Stomach (tissue), 9 donors: ENCODE measurements around the gene ASPDH. TPM values are rescaled to one million over a fixed set of nuclear protein-coding genes. Genes with fewer than 3 reads are reported as not detected.
"Not testable (repeated sequence)": the region's sequence is repeated elsewhere in the genome, so short reads cannot be mapped to it uniquely, and the experiment has no call there.

Source experiments
- DNase-seq, 2 donors: peaks; one replicate each; pipeline versions ENCODE4 v3.0.0 to v3.0.0-alpha.2; 2013 to 2019
- H3K27ac ChIP-seq, 5 donors: fragments of 200-600 bp in 4 of 5; sonication (generic) in 4 of 5; one replicate each; pipeline ENCODE4 v1.5.1; 2013 to 2019; ENCODE audit warnings: mild to moderate bottlenecking in 1 of 5, moderate library complexity in 1 of 5
- H3K27me3 ChIP-seq, 3 donors: fragments of 200-600 bp; sonication (generic); one replicate each; pipeline ENCODE4 v1.5.1; 2017 to 2019; ENCODE audit warnings: mixed run types in 1 of 3
- H3K36me3 ChIP-seq, 4 donors: fragments of 200-600 bp; sonication (generic); 1 replicate in 3 of 4; 2 replicates in 1 of 4; pipeline ENCODE4 v1.5.1; 2016 to 2019
- H3K4me1 ChIP-seq, 4 donors: fragments of 200-600 bp; sonication (generic); one replicate each; pipeline ENCODE4 v1.5.1; 2016 to 2019
- H3K4me3 ChIP-seq, 4 donors: fragments of 200-600 bp; sonication (generic) in 3 of 4; one replicate each; pipeline ENCODE4 v1.5.1; 2016 to 2019; ENCODE audit warnings: mild to moderate bottlenecking in 1 of 4
- H3K9me3 ChIP-seq, 4 donors: fragments of 200-600 bp; sonication (generic); one replicate each; pipeline ENCODE4 v1.5.1; 2016 to 2019
- CTCF ChIP-seq, 7 experiments: fragments of 450-650 bp in 4 of 7; fragments of 200-600 bp in 3 of 7; sonication (generic) in 3 of 7; IDR thresholded peaks; one replicate each; pipeline ENCODE4 v1.5.1; 2016 to 2019; ENCODE audit warnings: antibody characterized with exemption in 7 of 7, control low read depth in 2 of 7, mild to moderate bottlenecking in 1 of 7
- EP300 ChIP-seq: sonication (generic); formaldehyde crosslinking; IDR thresholded peaks from one replicate; pipeline ENCODE4 v1.6.1; 2017; ENCODE audit warnings: antibody characterized with exemption
- POLR2A ChIP-seq, 4 donors: fragments of 450-650 bp; IDR thresholded peaks; one replicate each; pipeline ENCODE4 v1.6.1; 2016; ENCODE audit warnings: antibody characterized with exemption in 4 of 4, control low read depth in 2 of 4, mild to moderate bottlenecking in 1 of 4, moderate library complexity in 1 of 4
- POLR2AphosphoS5 ChIP-seq, 3 donors: sonication (generic); formaldehyde crosslinking; IDR thresholded peaks; one replicate each; pipeline ENCODE4 v1.6.1; 2016; ENCODE audit warnings: antibody characterized with exemption in 3 of 3
- WGBS, 5 donors: extraction: QIAGEN DNeasy Blood & Tissue Kit in 3 of 5; methylation state at CpG; one replicate each; pipeline versions ENCODE4 v1.1.5 to v1.1.7; 2013 to 2018; 5-methylcytosine and 5-hydroxymethylcytosine counted together
- intact Hi-C: fragments of 100-400 bp; cut with DNase I; formaldehyde crosslinking; loops from one replicate; pipeline ENCODE4 v1.15.1; 2023; ENCODE audit warnings: low total_unique reads
- polyA plus RNA-seq, 3 donors: library from polyadenylated mRNA; stranded (reverse); fragments of 200-250 nt; gene quantifications; one replicate each; pipeline ENCODE4 v1.2.3, GENCODE V29; 2013
- total RNA-seq, 5 donors: library from RNA; depleted of rRNA; stranded (reverse); fragments of >200 nt; gene quantifications; one replicate each; pipeline versions ENCODE4 v1.1.0 to v1.2.3, GENCODE V29; 2014 to 2016
- donor health status: healthy with polysubstance abuse.
- donor health status: Bipolar disorder and iron deficiency.
- donor health status: healthy.

ASPDH gene
- total and polyA plus RNA-seq, 8 donors: not detected

- Histone ChIP-seq H3K27me3 (peaks cover 0 to 58% (median 15%) of the 10 kb centered on the region in 3 donors), H3K9me3 (peaks cover 7 to 23% (median 15%) of the 10 kb centered on the region in 4 donors), H3K4me3 (no peak overlapping the region), H3K4me1 (no peaks in the 10 kb centered on the region), H3K27ac (no peak overlapping the region), H3K36me3 (peaks cover 0 to 6% (median 0%) of the 10 kb centered on the region in 4 donors)
- WGBS, 5 donors: 83 to 88% (median 86%) methylated on average over 4 of the region's 4 CpGs
- TF ChIP-seq EP300 (no peak), CTCF (IDR thresholded peaks at IDR 0.05) (no peak)
- no peak for DNase-seq
- intact Hi-C loops: no loop called here
These were observed 19.2 kb upstream of the ASPDH start for GRCh38 chr19:50532952-50533351.

- no peak for DNase-seq
- no peaks in the 10 kb centered on the region for H3K4me1 ChIP-seq
- WGBS, 5 donors: 52 to 67% (median 57%) methylated on average over 13 to 14 of the region's 14 CpGs
- intact Hi-C loops: no loop called here
- H3K4me3 ChIP-seq: no peak overlapping the region
- H3K9me3 ChIP-seq: peaks cover 7 to 23% (median 15%) of the 10 kb centered on the region in 4 donors
- no peak overlapping the region for H3K27ac ChIP-seq
- no peak for TF ChIP-seq POLR2A (IDR thresholded peaks at IDR 0.05)
- TF ChIP-seq CTCF (IDR thresholded peaks at IDR 0.05): no peak
- TF ChIP-seq EP300: no peak
- TF ChIP-seq POLR2AphosphoS5 (IDR thresholded peaks at IDR 0.05): no peak
- H3K36me3 ChIP-seq: peaks cover 0 to 6% (median 0%) of the 10 kb centered on the region in 4 donors
- H3K27me3 ChIP-seq: peaks cover 0 to 46% (median 15%) of the 10 kb centered on the region in 3 donors
These were observed 17.5 kb upstream of the ASPDH start for GRCh38 chr19:50531171-50531612.

GRCh38 chr19:50528052-50528451, 14.3 kb upstream of the ASPDH start:
- WGBS, 5 donors: 83 to 91% (median 88%) methylated on average over 3 of the region's 3 CpGs
- intact Hi-C loops, H3K27ac ChIP-seq, H3K4me3 ChIP-seq, H3K4me1 ChIP-seq, H3K36me3 ChIP-seq, DNase-seq: not testable (repeated sequence)
- Histone ChIP-seq H3K27me3 (peaks cover 0 to 46% (median 15%) of the 10 kb centered on the region in 3 donors), H3K9me3 (peaks cover 7 to 14% (median 11%) of the 10 kb centered on the region in 4 donors)

GRCh38 chr19:50522881-50523280, 9.2 kb upstream of the ASPDH start:
- 83 to 99% (median 88%) methylated on average over 7 to 10 of the region's 10 CpGs for WGBS, 5 donors
- Histone ChIP-seq H3K27me3 (no peaks in the 10 kb centered on the region), H3K4me1 (no peaks in the 10 kb centered on the region), H3K36me3 (peaks cover 0 to 12% (median 2%) of the 10 kb centered on the region in 4 donors), H3K9me3 (no peaks in the 10 kb centered on the region), H3K4me3 (no peak overlapping the region), H3K27ac (no peak overlapping the region)
- no peak for DNase-seq
- intact Hi-C loops: no loop called here
- TF ChIP-seq POLR2A (IDR thresholded peaks at IDR 0.05): no peak
- TF ChIP-seq EP300: no peak
- no peak for TF ChIP-seq POLR2AphosphoS5 (IDR thresholded peaks at IDR 0.05)
- TF ChIP-seq CTCF (IDR thresholded peaks at IDR 0.05): no peak

GRCh38 chr19:50520822-50521465, 7.2 kb upstream of the ASPDH start:
- 84 to 89% (median 88%) methylated on average over 17 of the region's 17 CpGs for WGBS, 5 donors
- H3K4me3 ChIP-seq: no peak overlapping the region
- no peak for TF ChIP-seq EP300
- TF ChIP-seq POLR2AphosphoS5 (IDR thresholded peaks at IDR 0.05): no peak
- no peak for TF ChIP-seq POLR2A (IDR thresholded peaks at IDR 0.05)
- no peak for TF ChIP-seq CTCF (IDR thresholded peaks at IDR 0.05)
- peaks cover 0 to 17% (median 2%) of the 10 kb centered on the region in 4 donors for H3K36me3 ChIP-seq
- no peak for DNase-seq
- H3K4me1 ChIP-seq: no peaks in the 10 kb centered on the region
- H3K9me3 ChIP-seq: no peaks in the 10 kb centered on the region
- intact Hi-C loops: no loop called here
- no peak overlapping the region for H3K27ac ChIP-seq
- peaks cover 0 to 6% (median 0%) of the 10 kb centered on the region in 3 donors for H3K27me3 ChIP-seq
